Stimulated activated CD8-positive, alpha-beta memory T cell treated with anti-CD3 and anti-CD28 coated beads, Interleukin-4, amount 100 ng/mL, for 4 hours (primary cell): ENCODE data around the gene C17orf75.

Experiments used
- DNase-seq, 2 donors: peaks; one replicate each; pipeline ENCODE4 v3.0.0-alpha.2; 2020; ENCODE audit warnings: low read depth in 2 of 2, low spot score in 1 of 2

C17orf75 gene

GRCh38 chr17:32305049-32305448, 36.9 kb downstream of the C17orf75 start:
- no peak for DNase-seq

DNA sequence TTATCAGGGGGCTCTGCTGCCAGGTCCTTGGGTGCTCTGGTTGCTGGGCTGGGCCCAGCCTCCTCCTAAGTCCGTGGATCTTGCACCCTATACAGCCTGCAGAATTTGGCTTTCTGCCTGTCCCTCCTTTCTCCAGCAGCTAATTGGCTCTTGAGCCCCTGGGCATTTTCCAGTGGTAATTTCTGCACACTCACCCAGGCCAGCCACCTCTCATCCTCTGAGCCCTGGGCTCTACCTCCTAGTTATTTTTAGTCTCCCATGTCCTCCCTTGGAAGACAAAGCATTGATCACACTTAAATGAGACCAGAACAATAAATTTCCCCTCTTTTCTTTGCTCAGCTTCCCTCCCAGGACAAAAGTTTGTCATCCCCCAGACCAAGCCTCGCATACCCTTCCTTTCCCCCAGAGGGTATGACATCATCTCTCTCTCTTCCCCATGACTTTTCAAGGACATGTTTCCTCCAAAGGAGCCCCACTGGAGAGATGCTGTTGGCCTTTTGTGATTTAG, 38.1 kb downstream of the C17orf75 start:
- no peak for DNase-seq

DNA sequence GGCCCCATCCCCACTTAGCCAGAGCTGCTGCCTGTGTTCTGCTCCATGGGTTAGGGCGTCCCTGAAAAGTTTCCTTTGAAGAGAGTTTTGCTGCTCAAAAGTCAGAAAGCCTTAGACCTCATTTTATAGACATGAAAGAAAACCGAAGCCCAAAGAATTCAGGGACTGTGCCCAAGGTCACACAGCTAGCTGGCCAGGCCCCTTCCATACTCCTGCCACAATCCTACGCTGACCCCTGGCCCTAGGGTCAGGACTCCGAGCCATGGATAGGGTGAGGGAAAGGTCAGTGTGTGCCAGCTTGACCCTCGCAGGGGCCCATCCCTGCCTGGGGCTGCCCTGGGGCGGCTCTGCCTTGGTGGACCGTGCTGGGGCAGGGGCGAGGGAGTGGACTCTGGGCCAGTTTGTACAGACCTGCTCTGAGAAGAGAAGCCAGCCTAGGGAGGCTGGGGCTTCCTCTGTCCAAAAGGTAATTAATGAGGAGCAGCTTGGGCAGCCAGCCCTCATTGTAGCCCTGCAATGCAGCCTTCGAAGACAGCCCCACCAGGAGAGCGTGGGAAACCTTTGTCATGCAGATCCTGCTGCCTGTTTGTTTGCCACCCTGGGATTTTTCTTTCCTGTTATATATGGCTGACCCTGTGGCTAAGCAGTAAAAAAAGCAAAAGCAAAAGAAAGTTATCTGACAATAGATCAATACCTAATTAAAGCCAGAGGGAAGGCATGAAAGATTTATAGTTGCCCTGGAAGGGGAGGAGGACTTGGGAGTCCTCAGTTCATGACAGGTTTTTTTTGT, 38.9 kb downstream of the C17orf75 start:
- DNase-seq = no peak

GRCh38 chr17:32302037-32302436, 39.9 kb downstream of the C17orf75 start:
- DNase-seq = no peak

DNA sequence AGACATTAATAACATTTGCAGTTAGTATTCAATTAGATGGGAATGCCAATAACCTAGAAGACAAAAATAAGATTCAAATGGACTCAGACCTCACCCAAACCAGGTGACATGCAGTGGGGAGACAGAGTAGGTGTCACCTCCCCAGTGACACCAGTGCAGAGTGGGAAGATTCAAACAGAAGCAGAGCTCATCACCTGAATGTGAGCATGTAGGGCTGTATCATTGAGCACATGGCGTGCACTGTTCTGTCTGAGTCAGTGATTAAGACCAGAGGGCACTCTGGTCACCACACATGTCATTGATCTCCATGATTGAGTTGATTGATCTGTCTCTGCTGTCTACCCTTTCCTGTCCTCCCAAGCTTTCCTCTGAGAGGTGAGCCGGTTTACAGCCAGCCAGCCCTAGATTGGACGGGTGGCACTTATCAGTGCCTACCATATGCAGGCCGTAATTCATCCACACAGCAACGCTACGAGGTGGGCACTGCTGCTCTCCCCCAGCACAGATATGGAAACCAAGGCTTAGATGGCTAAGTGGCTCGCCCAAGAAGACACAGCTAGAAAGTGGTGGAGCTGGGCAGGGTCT, 42.3 kb downstream of the C17orf75 start:
- DNase-seq = no peak

- DNase-seq = no peak
Observed at GRCh38 chr17:32298721-32299579, 43.0 kb downstream of the C17orf75 start.

- DNase-seq = no peak
Observed at GRCh38 chr17:32298298-32298697, 43.7 kb downstream of the C17orf75 start.

DNA sequence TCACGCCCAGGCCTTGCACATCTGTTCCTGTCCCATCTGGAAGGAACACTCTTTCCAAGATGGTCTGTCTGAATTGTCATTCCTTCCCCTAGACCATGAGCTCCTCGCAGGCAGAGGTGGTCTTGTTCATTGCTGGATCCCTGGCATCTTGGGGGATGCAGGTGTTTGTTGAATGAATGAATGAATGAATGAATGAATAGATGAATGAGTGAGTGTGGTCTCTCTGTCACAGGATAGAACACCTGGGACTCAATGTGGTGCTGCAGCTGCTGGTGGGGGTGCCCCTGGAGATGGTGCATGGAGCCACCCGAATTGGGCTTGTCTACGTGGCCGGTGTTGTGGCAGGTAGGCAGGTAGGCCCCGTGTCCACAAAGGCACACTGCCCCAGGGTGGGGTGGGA, 44.1 kb downstream of the C17orf75 start:
- no peak for DNase-seq

GRCh38 chr17:32297424-32297823, 44.5 kb downstream of the C17orf75 start:
- DNase-seq = no peak

GRCh38 chr17:32292094-32292493, 49.9 kb downstream of the C17orf75 start:
- DNase-seq = no peak

- DNase-seq = no peak
Observed at GRCh38 chr17:32289471-32290070, 52.4 kb downstream of the C17orf75 start.

DNA sequence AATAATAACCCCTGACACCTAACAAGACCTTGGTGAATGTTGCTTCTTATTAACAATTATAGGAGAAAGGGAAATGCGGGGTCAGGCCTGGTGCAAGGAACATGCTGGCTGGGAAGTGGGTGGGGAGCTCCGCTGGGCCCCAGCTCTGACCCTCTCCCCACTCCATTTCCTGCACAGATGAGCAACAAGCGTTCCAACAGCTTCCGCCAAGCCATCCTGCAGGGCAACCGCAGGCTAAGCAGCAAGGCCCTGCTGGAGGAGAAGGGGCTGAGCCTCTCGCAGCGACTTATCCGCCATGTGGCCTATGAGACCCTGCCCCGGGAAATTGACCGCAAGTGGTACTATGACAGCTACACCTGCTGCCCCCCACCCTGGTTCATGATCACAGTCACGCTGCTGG, 53.4 kb downstream of the C17orf75 start:
- DNase-seq = no peak

DNA sequence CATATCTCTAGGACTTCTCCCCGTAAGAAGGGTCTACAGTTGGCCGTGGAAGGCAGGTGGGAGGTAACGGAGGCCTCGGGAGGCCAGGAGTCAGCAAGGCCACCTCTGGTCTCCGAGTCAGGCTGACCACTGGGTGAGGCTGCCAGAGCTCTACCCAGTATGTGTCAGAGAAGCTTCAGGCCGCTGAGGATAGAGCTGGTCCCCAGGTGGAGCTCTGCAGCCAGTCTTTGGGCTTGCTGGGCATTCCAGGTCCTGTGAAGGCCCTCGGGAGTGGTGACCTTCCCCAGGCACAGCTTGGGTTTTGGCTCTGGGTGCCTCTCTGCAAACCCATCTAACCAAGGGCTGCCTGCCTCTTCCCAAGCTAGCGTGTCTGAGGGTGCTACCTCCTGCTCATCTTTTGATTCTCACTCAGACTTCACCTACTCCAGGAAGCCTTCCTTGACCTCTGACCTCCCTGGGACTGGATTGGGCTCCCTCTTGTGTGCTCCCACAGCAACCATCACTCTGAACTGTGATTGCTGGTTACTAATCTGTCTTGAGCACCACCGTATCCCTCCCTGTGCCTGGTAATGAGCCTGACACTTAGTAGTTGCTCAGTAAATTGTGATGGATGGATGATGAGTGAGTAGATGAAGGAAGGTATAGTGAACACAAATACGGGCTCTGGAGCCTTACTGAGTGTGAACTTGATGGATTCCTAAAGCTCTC, 54.0 kb downstream of the C17orf75 start:
- no peak for DNase-seq

- no peak for DNase-seq
Observed at GRCh38 chr17:32286518-32286900, 55.5 kb downstream of the C17orf75 start.

DNA sequence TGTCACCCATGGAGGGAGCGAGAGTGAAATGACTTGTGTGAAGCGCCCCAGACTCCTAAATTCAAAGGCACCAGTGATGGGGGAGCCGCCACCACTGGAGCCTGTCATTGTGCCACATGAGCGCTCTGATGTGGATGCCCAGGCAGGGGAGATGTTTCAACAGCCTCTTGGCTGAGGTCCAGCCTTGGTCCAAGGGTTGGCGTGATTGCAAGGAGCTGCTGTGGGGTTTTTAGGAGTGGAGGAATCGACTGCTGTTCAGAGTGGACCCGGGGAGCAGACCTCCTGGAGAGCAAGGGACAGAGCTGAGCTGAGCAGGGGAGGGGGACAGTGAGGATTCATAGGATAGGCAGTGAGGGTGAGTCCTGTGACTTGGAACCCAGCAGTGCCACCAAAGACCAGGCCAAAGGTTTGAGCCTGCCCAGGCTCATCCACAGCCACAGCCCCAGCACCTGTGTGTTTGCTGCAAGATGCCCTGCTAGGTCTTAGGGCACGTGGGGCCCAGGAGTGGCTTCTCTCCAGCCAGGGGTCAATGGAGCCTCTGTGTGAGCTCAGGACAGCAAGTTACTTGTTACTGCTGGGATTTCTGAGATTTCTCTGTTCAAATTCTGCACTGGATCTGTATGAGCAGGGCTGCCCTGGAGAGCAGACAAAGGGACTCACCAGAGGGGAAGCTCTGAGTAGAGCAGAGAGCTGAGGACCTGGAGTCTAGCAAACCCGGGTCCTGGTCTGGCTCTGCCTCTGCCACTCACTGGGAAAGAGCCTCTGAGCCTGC, 56.0 kb downstream of the C17orf75 start:
- no peak for DNase-seq

GRCh38 chr17:32285306-32285705, 56.7 kb downstream of the C17orf75 start:
- DNase-seq = no peak

DNA sequence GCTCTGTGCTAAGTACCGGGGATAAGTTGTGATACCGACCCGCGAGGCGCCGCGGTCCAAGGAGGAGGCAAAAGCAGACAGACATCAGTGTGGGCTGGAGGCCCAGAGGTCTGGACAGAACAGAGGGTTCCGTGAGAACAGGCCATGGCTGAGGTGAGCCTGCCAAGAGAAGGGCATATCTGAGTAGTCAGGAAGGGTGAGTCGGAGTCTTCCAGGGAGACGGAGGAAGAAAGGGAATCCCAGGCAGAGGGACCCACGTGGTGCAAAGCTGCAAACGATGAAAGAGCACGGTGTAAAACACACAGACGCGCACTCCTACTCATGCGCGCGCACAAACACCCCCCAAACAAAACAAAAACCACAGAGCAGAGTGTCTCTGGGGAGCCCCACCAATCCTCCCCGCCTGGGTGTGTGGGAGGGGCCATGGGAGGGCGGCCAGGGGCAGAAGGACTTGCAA, 58.2 kb downstream of the C17orf75 start:
- DNase-seq = no peak

GRCh38 chr17:32281011-32281451, 60.9 kb downstream of the C17orf75 start:
- DNase-seq = no peak

GRCh38 chr17:32279891-32280716, 61.9 kb downstream of the C17orf75 start:
- DNase-seq = no peak
